Measurements from ENCODE around the gene FRMD7. TPM values are rescaled to one million over a fixed set of nuclear protein-coding genes. Genes with fewer than 3 reads are reported as not detected.

The FRMD7 gene
- total and polyA plus RNA-seq, 10 of the 15 experiments (the other 5 are each of a cell fraction or from before 2014, with no cell fraction given): 0.03 to 0.94 TPM; not detected in 8

DNA sequence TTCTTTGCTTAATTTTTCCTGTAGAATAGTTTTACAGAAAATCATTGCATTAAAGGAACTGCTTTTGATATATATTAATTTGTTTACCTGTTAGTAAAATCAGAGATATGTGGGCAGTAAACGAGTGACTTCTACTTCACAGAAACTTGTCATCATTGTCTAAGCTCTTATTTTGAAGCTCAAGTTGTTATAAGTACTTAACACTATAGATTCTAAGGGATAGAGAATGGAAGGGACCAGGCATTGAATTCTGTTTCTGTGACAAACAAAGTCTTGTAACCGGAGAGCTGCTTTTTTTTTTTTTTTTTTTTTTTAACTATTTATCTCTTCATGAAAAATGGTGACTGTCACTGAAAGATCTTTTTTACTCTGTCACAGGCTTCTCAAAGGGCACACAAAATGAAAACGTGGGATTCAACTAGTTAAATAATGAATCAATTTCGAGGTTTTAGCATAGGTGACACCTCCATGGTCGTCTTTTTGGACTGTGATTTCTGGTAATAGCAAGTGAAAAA lies 90.3 kb downstream of the FRMD7 start:
- H3K27ac ChIP-seq (ENCODE audit: control insufficient read depth, insufficient read depth): no peak overlapping the region
- in situ Hi-C loops (cut with MboI) (no loop called here), intact Hi-C loops (cut with micrococcal nuclease; ENCODE audit: unreplicated experiment) (no loop called here)
- no peaks in the 10 kb centered on the region for H3K36me3 ChIP-seq (ENCODE audit: control insufficient read depth in 2 of 2, insufficient read depth in 2 of 2, low read length in 1 of 2)
- no peaks in the 10 kb centered on the region for H3K27me3 ChIP-seq (replicated peaks in 1 of 2; ENCODE audit: control insufficient read depth in 2 of 2, insufficient read depth in 2 of 2, low read length in 1 of 2)
- ChIA-PET CTCF (no interaction called here), RAD21 (ENCODE audit: unreplicated experiment) (interaction anchor here (1.0 kb wide), 1 partner anchor 12 kb away, joined by 3 read pairs; no protein-coding TSS in a partner anchor), POLR2A (no interaction called here), SMC1A (ENCODE audit: uncharacterized antibody, unreplicated experiment) (interaction anchor here (0.8 to 1.5 kb wide), 2 partner anchors 9 to 50 kb away, joined by 3 to 6 read pairs; no protein-coding TSS in a partner anchor)
- BruUV-seq (replicated peaks): no TSS peak
- no peaks in the 10 kb centered on the region for H3K9me3 ChIP-seq (replicated peaks; ENCODE audit: control insufficient read depth, insufficient read depth, low read length)
- H3K79me2 ChIP-seq (ENCODE audit: control insufficient read depth, insufficient read depth, low read length): peaks cover 77% of the 10 kb centered on the region
- no peak overlapping the region for H3K9ac ChIP-seq (ENCODE audit: control insufficient read depth, insufficient read depth, low read length)
- WGBS (ENCODE audit: insufficient coverage, insufficient replicate concordance, low lambda C conversion rate, missing lambda C conversion rate): 24% methylated on average over 5 of the region's 5 CpGs
- no peak overlapping the region for H2AFZ ChIP-seq (ENCODE audit: control insufficient read depth, low read depth, low read length)
- TF ChIP-seq NFXL1 (IDR thresholded peaks at IDR 0.05; ENCODE audit: borderline replicate concordance): no peak
- no peak for TF ChIP-seq RUNX3 (IDR thresholded peaks at IDR 0.05; ENCODE audit: low read length)
- TF ChIP-seq, protein P1, sequence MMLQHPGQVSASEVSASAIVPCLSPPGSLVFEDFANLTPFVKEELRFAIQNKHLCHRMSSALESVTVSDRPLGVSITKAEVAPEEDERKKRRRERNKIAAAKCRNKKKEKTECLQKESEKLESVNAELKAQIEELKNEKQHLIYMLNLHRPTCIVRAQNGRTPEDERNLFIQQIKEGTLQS (IDR thresholded peaks at IDR 0.05; ENCODE audit: borderline replicate concordance, extremely low read depth, low read depth, low read length): no peak
- TF ChIP-seq, protein P2, sequence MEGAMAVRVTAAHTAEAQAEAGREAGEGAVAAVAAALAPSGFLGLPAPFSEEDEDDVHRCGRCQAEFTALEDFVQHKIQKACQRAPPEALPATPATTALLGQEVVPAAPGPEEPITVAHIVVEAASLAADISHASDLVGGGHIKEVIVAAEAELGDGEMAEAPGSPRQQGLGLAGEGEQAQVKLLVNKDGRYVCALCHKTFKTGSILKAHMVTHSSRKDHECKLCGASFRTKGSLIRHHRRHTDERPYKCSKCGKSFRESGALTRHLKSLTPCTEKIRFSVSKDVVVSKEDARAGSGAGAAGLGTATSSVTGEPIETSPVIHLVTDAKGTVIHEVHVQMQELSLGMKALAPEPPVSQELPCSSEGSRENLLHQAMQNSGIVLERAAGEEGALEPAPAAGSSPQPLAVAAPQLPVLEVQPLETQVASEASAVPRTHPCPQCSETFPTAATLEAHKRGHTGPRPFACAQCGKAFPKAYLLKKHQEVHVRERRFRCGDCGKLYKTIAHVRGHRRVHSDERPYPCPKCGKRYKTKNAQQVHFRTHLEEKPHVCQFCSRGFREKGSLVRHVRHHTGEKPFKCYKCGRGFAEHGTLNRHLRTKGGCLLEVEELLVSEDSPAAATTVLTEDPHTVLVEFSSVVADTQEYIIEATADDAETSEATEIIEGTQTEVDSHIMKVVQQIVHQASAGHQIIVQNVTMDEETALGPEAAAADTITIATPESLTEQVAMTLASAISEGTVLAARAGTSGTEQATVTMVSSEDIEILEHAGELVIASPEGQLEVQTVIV (IDR thresholded peaks at IDR 0.05; ENCODE audit: borderline replicate concordance, partially characterized antibody): no peak
- TF ChIP-seq, protein P3, sequence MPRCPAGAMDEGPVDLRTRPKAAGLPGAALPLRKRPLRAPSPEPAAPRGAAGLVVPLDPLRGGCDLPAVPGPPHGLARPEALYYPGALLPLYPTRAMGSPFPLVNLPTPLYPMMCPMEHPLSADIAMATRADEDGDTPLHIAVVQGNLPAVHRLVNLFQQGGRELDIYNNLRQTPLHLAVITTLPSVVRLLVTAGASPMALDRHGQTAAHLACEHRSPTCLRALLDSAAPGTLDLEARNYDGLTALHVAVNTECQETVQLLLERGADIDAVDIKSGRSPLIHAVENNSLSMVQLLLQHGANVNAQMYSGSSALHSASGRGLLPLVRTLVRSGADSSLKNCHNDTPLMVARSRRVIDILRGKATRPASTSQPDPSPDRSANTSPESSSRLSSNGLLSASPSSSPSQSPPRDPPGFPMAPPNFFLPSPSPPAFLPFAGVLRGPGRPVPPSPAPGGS (IDR thresholded peaks at IDR 0.05; ENCODE audit: borderline replicate concordance, insufficient read depth, low read depth, low read length, poor library complexity, severe bottlenecking): no peak
- no peak for TF ChIP-seq SMAD1 (IDR thresholded peaks at IDR 0.05; ENCODE audit: low read depth, partially characterized antibody)
- TF ChIP-seq, protein P4, sequence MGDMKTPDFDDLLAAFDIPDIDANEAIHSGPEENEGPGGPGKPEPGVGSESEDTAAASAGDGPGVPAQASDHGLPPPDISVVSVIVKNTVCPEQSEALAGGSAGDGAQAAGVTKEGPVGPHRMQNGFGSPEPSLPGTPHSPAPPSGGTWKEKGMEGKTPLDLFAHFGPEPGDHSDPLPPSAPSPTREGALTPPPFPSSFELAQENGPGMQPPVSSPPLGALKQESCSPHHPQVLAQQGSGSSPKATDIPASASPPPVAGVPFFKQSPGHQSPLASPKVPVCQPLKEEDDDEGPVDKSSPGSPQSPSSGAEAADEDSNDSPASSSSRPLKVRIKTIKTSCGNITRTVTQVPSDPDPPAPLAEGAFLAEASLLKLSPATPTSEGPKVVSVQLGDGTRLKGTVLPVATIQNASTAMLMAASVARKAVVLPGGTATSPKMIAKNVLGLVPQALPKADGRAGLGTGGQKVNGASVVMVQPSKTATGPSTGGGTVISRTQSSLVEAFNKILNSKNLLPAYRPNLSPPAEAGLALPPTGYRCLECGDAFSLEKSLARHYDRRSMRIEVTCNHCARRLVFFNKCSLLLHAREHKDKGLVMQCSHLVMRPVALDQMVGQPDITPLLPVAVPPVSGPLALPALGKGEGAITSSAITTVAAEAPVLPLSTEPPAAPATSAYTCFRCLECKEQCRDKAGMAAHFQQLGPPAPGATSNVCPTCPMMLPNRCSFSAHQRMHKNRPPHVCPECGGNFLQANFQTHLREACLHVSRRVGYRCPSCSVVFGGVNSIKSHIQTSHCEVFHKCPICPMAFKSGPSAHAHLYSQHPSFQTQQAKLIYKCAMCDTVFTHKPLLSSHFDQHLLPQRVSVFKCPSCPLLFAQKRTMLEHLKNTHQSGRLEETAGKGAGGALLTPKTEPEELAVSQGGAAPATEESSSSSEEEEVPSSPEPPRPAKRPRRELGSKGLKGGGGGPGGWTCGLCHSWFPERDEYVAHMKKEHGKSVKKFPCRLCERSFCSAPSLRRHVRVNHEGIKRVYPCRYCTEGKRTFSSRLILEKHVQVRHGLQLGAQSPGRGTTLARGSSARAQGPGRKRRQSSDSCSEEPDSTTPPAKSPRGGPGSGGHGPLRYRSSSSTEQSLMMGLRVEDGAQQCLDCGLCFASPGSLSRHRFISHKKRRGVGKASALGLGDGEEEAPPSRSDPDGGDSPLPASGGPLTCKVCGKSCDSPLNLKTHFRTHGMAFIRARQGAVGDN (IDR thresholded peaks at IDR 0.05): no peak
- TF ChIP-seq YY1 (IDR thresholded peaks at IDR 0.05; ENCODE audit: low read depth, low read length): no peak
- no peak for TF ChIP-seq CBX5 (IDR thresholded peaks at IDR 0.05; ENCODE audit: low read depth)
- FAIRE-seq (no peak), DNase-seq (ENCODE audit: low read depth, low spot score) (no peak), ATAC-seq (no peak)
- H4K20me1 ChIP-seq (ENCODE audit: control insufficient read depth, insufficient read depth): no peaks in the 10 kb centered on the region
- no peak overlapping the region for H3K4me2 ChIP-seq (ENCODE audit: control insufficient read depth, insufficient read depth)
- no peaks in the 10 kb centered on the region for H3K4me1 ChIP-seq (ENCODE audit: control insufficient read depth, insufficient read depth, low read length)
- H3K4me3 ChIP-seq: no peak overlapping the region
